Activated effector memory CD4-positive, alpha-beta T cell treated with anti-CD3 and anti-CD28 coated beads, Interleukin-2, amount 50 U/mL, for 16 hours (primary cell): ENCODE measurements around the gene RAP1GAP2.
"Not testable (repeated sequence)": the region's sequence is repeated elsewhere in the genome, so short reads cannot be mapped to it uniquely, and the experiment has no call there.

ENCODE experiments used
- DNase-seq: peaks from one replicate; pipeline ENCODE4 v3.0.0-alpha.2; 2020

RAP1GAP2 gene

DNA sequence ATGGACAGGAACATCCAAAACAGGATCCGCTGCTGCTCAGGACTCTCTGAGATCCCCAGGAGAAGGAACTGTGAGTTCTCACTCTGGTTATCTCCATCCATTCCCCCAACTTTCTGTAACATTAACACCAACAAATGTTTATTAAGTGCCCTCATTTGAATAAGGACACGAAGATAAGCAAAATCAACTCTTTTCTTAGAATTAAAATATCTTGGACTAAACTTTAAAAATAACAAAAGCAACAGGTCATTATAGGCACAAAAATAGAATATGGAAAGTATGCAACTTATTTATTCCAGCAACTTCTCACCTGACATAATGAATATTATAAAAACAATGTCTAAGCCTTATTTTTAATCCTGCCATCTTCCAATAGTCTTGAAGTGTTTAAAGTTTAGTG lies 267.3 kb downstream of the RAP1GAP2 start, which contains the start of gene OR1D5:
Gene OR1D5, minus strand, starts transcription at position 101 of the 400 bp plus-strand sequence. Its CDS starts 0 bp downstream, at position 101.
- not testable (repeated sequence) for DNase-seq

DNA sequence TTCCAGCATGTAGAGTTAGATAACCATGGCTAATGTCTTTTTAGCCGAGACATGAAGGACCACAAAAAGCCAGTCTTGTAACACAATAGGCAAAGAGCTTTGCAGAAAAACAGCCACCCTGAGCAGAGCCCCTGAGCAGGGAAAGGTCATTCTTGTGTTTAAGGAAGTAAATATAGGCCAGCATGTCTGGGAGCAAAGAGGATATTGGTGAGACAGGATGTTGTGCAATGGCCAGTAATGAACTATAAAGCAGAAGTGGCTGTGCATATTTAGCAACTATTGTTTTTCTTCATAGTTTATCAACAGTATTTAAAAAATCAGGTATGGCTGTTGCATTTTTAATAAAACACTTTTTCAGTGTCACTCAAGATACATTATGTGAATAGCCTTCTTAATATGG lies 269.0 kb downstream of the RAP1GAP2 start:
- not testable (repeated sequence) for DNase-seq

DNA sequence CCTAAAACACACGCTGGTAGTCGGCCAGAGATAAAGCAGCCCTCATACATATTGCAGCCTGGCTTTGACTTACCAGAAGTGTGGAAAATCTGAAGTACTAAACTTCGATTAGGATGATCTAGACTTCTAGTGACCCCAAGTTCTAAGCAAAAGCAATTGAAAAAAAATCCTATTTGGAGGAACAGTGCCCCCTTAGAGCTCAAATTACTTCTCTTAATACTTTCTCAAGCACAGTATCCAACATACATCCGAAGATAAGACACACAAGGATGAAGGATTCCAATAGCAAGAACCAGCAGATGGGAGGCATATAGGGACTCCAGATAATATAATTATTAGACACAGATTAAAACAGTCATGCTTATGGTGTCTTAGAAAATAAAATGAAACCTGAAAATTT lies 277.6 kb downstream of the RAP1GAP2 start:
- not testable (repeated sequence) for DNase-seq
